Right atrium auricular region (tissue), 2 donors: ENCODE results near the gene DNAJC6. TPM values are rescaled to one million over a fixed set of nuclear protein-coding genes. Genes with fewer than 3 reads are reported as not detected.

ENCODE experiments used
- DNase-seq: peaks from one replicate; pipeline ENCODE4 v3.0.0-alpha.2; 2019; ENCODE audit warnings: low spot score
- H3K27ac ChIP-seq, 2 donors: fragments of 200-600 bp; sonication (generic); 1 replicate in 1 of 2; 2 replicates in 1 of 2; pipeline ENCODE4 v1.5.1; 2016 to 2019
- H3K27me3 ChIP-seq, 2 donors: fragments of 200-600 bp; sonication (generic); one replicate each; pipeline versions ENCODE4 v1.5.1 to v1.6.0; 2017 to 2019
- H3K36me3 ChIP-seq: fragments of 200-600 bp; sonication (generic); one replicate; pipeline ENCODE4 v1.5.1; 2016
- H3K4me1 ChIP-seq, 2 donors: fragments of 200-600 bp; sonication (generic); one replicate each; pipeline versions ENCODE4 v1.5.1 to v1.6.0; 2017 to 2019
- H3K4me3 ChIP-seq, 2 donors: fragments of 200-600 bp; sonication (generic); 1 replicate in 1 of 2; 2 replicates in 1 of 2; pipeline ENCODE4 v1.5.1; 2017 to 2019; ENCODE audit warnings: mild to moderate bottlenecking in 1 of 2, moderate library complexity in 1 of 2
- H3K9me3 ChIP-seq, 2 donors: fragments of 200-600 bp; sonication (generic); one replicate each; pipeline ENCODE4 v1.5.1; 2019
- CTCF ChIP-seq, 2 donors: fragments of 200-600 bp; sonication (generic); IDR thresholded peaks; one replicate each; pipeline ENCODE4 v1.5.1; 2019; ENCODE audit warnings: antibody characterized with exemption in 2 of 2
- total RNA-seq, 2 donors: library from RNA; depleted of rRNA; stranded (reverse); fragments of >200 nt; gene quantifications; one replicate each; pipeline ENCODE4 v1.1.0, GENCODE V29; 2016

Gene DNAJC6
- total RNA-seq, 2 donors from 2014 or later, result 17.3 to 24.6 TPM

- no peak for TF ChIP-seq CTCF (IDR thresholded peaks at IDR 0.05)
- no peak for DNase-seq
- Histone ChIP-seq H3K36me3 (no peaks in the 10 kb centered on the region), H3K27me3 (no peaks in the 10 kb centered on the region), H3K4me1 (no peaks in the 10 kb centered on the region), H3K9me3 (no peaks in the 10 kb centered on the region), H3K4me3 (no peak overlapping the region), H3K27ac (no peak overlapping the region)
These were observed 92.3 kb downstream of the DNAJC6 start for GRCh38 chr1:65401612-65402011.

GRCh38 chr1:65404941-65405340, 95.6 kb downstream of the DNAJC6 start:
- Histone ChIP-seq H3K4me1 (no peaks in the 10 kb centered on the region), H3K36me3 (no peaks in the 10 kb centered on the region), H3K4me3 (no peak overlapping the region), H3K9me3 (no peaks in the 10 kb centered on the region), H3K27ac (no peak overlapping the region), H3K27me3 (no peaks in the 10 kb centered on the region)
- no peak for TF ChIP-seq CTCF (IDR thresholded peaks at IDR 0.05)
- DNase-seq, result no peak

- Histone ChIP-seq H3K27me3 (no peaks in the 10 kb centered on the region), H3K36me3 (no peaks in the 10 kb centered on the region), H3K27ac (no peak overlapping the region), H3K9me3 (no peaks in the 10 kb centered on the region), H3K4me3 (no peak overlapping the region), H3K4me1 (no peaks in the 10 kb centered on the region)
- no peak for DNase-seq
- TF ChIP-seq CTCF (IDR thresholded peaks at IDR 0.05), result no peak
These were observed 98.5 kb downstream of the DNAJC6 start for GRCh38 chr1:65407877-65408276.

GRCh38 chr1:65409314-65409713, 100.0 kb downstream of the DNAJC6 start:
- Histone ChIP-seq H3K4me3 (no peak overlapping the region), H3K27ac (no peak overlapping the region), H3K36me3 (no peaks in the 10 kb centered on the region), H3K4me1 (no peaks in the 10 kb centered on the region), H3K9me3 (no peaks in the 10 kb centered on the region), H3K27me3 (no peaks in the 10 kb centered on the region)
- DNase-seq, result no peak
- TF ChIP-seq CTCF (IDR thresholded peaks at IDR 0.05), result no peak

GRCh38 chr1:65409816-65410326, 100.5 kb downstream of the DNAJC6 start:
- Histone ChIP-seq H3K27me3 (no peaks in the 10 kb centered on the region), H3K36me3 (no peaks in the 10 kb centered on the region), H3K4me1 (no peaks in the 10 kb centered on the region), H3K27ac (no peak overlapping the region), H3K4me3 (no peak overlapping the region), H3K9me3 (no peaks in the 10 kb centered on the region)
- TF ChIP-seq CTCF (IDR thresholded peaks at IDR 0.05), result no peak
- no peak for DNase-seq

GRCh38 chr1:65412256-65412983, 103.1 kb downstream of the DNAJC6 start:
- no peaks in the 10 kb centered on the region for H3K27me3 ChIP-seq

More at GRCh38 chr1:65412256-65412983, 103.1 kb downstream of the DNAJC6 start:
- Histone ChIP-seq H3K27ac (no peak overlapping the region), H3K4me1 (no peaks in the 10 kb centered on the region), H3K4me3 (no peak overlapping the region), H3K36me3 (no peaks in the 10 kb centered on the region), H3K9me3 (no peaks in the 10 kb centered on the region)
- TF ChIP-seq CTCF (IDR thresholded peaks at IDR 0.05), result no peak
- no peak for DNase-seq
